Mucosa of gallbladder (tissue), 1 donor: Measurements from ENCODE around the gene CYP4F12. TPM values are rescaled to one million over a fixed set of nuclear protein-coding genes. Genes with fewer than 3 reads are reported as not detected.
A peak's percentile ranks its signal among the peaks of the same experiment; 100 is the strongest.

Experiments used
- DNase-seq: peaks from one replicate; pipeline ENCODE4 v3.0.0-alpha.2; 2020; ENCODE audit warnings: low spot score
- total RNA-seq: library from RNA; stranded (reverse); gene quantifications from one replicate; pipeline ENCODE4 v1.2.1, GENCODE V29; 2021
- donor health status: DM: no; HTN: no; CAD: no.

CYP4F12 gene, protein sequence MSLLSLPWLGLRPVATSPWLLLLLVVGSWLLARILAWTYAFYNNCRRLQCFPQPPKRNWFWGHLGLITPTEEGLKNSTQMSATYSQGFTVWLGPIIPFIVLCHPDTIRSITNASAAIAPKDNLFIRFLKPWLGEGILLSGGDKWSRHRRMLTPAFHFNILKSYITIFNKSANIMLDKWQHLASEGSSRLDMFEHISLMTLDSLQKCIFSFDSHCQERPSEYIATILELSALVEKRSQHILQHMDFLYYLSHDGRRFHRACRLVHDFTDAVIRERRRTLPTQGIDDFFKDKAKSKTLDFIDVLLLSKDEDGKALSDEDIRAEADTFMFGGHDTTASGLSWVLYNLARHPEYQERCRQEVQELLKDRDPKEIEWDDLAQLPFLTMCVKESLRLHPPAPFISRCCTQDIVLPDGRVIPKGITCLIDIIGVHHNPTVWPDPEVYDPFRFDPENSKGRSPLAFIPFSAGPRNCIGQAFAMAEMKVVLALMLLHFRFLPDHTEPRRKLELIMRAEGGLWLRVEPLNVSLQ
- 82.9 TPM for total RNA-seq

DNA sequence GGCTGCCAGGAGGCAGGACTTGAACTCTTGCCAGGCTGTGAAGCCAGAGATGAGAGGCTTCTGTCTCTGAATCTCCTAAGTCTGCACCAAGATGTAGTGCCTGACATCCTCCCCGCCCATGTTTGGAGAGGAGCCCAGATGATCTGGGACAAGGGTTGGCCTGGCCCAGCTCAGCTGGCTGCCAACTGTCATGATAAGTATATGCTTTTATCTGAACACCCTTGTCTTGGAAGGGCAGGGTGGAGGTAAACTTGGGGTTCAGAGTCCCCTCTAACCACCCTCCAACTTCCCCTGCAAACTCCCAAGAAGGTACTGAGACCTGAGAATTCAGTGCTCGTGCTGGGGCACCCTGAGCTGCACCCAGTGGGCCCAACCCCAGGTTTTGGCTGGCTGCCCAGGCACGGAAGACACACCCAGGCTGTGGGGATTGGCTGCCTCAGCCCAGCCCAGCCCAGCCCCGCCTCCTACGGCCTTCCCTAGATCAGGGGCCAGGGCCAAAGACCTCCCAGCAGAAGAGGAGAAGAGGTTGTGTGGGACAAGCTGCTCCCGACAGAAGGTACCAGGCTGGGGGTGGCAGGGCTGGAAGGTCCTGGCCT lies at the start of gene CYP4F12:
Gene CYP4F12 (plus strand): TSS at position 508 of the 596 bp plus-strand sequence. CDS start 443 bp downstream, outside the sequence.
- peak; percentile 92 for DNase-seq

GRCh38 chr19:15623711-15624318 lies 49.1 kb upstream of the CYP4F12 start:
- DNase-seq: peak; percentile 23

- no peak for DNase-seq
Observed at GRCh38 chr19:15628236-15629002, 44.5 kb upstream of the CYP4F12 start.

- peak; percentile 82 for DNase-seq
Observed at GRCh38 chr19:15629003-15629880, 43.6 kb upstream of the CYP4F12 start.

DNA sequence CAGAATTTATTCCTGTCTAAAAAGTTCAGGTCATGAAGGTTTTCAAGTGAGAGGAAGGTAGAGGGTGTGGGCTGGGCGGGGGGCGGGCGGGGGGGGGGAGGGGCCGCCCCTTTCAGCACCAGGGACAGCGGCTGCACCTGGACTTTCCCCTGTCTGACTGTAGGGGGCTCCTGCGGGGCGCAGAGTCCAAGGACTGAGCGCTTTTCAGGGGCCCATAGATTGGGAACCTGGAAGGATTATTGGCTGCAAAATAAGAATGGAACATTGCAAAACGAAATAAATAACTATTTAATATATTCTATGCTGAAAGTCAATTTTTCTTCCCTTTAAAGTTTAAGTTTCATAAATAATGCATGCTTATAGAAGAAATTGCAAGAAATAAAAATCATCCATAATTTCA lies 41.1 kb upstream of the CYP4F12 start:
- no peak for DNase-seq

DNA sequence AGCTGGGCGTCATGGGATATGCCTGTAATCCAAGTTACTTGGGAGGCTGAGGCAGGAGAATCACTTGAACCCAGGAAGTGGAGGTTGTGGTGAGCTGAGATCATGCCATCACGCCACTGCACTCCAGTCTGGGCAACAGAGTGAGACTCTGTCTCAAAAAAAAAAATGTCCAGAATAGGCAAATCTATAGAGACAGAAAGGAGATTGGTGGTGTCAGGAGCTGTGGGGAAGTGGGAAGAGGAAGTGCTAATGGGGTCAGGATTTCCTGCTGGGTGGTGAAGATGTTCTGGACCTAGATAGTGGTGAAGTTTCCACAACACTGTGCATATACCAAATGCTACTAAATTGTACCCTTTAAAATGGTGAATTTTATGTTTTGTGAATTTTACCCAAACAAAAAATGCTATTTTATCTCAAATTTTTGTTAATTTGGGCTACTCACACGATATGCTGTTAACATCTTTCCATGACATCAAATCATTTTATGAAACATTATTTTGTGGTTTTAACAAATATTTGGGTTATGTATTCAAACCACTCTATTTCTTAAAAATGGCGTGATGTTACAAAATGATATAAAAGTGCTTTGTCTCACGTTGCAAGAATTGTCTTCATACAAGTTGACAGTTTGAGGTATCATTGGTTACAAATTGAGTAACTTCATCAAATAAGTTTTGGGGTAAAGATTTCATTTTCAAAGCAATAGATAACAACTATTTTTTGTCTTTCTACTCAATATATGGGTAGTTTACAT lies 39.6 kb upstream of the CYP4F12 start:
- DNase-seq: no peak

- no peak for DNase-seq
Observed at GRCh38 chr19:15634105-15634504, 38.8 kb upstream of the CYP4F12 start.

GRCh38 chr19:15635016-15635805 lies 37.7 kb upstream of the CYP4F12 start:
- DNase-seq: no peak

- no peak for DNase-seq
Observed at GRCh38 chr19:15636026-15636425, 36.9 kb upstream of the CYP4F12 start.

GRCh38 chr19:15639596-15639995 lies 33.3 kb upstream of the CYP4F12 start:
- DNase-seq: no peak

DNA sequence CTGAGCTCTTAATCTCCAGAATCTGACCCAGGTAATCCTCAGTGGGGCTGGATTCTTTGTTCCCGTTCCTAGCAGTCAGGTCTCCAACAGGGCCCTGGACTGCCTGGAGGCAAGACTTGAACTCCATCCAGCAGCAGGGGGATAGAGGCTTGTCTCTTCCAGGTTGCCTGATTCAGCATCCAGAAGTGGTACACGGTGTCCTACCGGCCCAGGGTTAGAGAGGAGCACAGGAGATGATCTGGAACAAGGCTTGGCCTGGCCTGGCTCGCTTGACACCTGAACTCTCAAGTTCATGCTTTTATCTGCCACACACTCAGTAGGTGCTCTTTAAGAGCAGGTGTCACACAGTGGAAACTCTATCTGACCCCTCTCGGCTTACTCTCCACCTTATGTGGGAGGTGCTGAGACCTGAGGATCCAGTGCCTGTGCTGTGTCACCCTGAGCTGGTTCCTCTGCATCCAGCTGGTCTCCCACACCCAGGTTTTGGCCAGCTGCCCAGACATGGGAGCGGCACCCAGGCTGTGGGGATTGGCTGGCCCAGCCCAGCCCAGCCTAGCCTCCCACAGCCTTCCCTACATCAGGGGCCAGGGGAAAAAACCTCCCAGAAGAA lies 32.5 kb upstream of the CYP4F12 start, which contains the start of gene CYP4F3:
Gene CYP4F3 (plus strand): TSS at position 604 of the 610 bp plus-strand sequence. CDS start 519 bp downstream, outside the sequence.
- DNase-seq: peak; percentile 94

DNA sequence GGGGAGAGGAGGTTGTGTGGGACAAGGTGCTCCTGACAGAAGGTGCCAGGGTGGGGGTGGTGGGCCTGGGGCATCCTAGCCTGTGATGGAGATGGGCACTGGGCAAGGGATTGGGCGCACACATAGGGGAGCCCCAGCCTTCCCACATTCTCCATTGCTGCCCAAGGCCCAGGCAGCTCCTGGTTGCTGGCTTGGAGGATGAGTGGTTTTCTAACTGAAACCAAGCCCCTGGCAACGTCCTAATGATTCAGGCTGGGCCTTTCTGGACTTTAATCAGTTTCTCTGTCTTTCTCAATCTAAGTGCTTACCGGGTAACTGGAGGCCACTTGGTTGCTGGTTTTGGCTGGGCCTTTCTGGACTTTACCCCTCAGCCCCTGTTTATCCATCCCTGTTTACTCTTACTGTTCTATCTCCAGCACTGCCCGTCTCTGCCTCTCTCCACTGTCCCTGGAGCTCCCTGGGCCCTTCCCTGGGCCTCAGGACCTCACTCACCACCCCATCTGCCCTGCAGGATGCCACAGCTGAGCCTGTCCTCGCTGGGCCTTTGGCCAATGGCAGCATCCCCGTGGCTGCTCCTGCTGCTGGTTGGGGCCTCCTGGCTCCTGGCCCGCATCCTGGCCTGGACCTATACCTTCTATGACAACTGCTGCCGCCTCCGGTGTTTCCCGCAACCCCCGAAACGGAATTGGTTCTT lies 31.8 kb upstream of the CYP4F12 start:
- peak; percentile 75 for DNase-seq

- no peak for DNase-seq
Observed at GRCh38 chr19:15641901-15642491, 30.9 kb upstream of the CYP4F12 start.

GRCh38 chr19:15642807-15643206 lies 30.1 kb upstream of the CYP4F12 start:
- DNase-seq: no peak

GRCh38 chr19:15643387-15643786 lies 29.5 kb upstream of the CYP4F12 start:
- no peak for DNase-seq

- no peak for DNase-seq
Observed at GRCh38 chr19:15644066-15644741, 28.7 kb upstream of the CYP4F12 start.

DNA sequence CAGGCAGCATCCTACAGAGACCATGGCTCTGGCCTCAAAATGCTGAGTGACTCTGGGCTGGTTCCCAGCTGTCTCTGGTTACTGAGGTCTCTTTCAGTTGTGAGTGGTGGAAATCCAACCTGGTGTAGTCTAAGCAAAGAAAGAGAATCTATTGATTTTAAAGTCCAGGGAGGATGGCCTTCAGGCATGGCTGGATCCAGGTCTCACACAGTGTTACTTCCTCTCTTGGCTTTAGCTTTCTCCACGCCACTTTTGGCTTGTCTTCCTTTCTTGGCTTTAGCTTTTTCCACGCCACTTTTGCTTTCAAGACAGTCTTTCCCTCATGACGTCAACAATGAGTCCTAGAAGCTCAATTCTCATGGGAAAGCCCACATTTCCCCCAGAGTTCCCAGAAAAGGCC lies 28.1 kb upstream of the CYP4F12 start:
- DNase-seq: no peak
